ENCODE results near the gene CBR4. TPM values are rescaled to one million over a fixed set of nuclear protein-coding genes. Genes with fewer than 3 reads are reported as not detected.

Gene CBR4
- total RNA-seq, 2 donors from 2014 or later = 39.0 to 55.6 TPM

GRCh38 chr4:168981942-168982341, 28.1 kb downstream of the CBR4 start:
- no peak for TF ChIP-seq CTCF (conservative IDR thresholded peaks at IDR 0.05)
- no peaks in the 10 kb centered on the region for H3K27me3 Mint-ChIP-seq (ENCODE audit: insufficient read depth)
- H3K4me1 Mint-ChIP-seq = peaks cover 2% of the 10 kb centered on the region
- peaks cover 60% of the 10 kb centered on the region for H3K36me3 Mint-ChIP-seq (ENCODE audit: low read depth)
- peaks cover 40% of the 10 kb centered on the region for H3K36me3 ChIP-seq (ENCODE audit: control insufficient read depth, insufficient read depth, low read length)
- 96 to 100% methylated on average over 1 of the region's 1 CpG for WGBS, 2 experiments (ENCODE audit: insufficient coverage in 1 of 2, insufficient read length in 1 of 2)
- no peak for DNase-seq
- H3K4me3 Mint-ChIP-seq = no peak overlapping the region
- H3K4me3 ChIP-seq (ENCODE audit: low read length) = no peak overlapping the region
- no peak overlapping the region for H3K27ac ChIP-seq (ENCODE audit: low read depth, low read length)
- no peaks in the 10 kb centered on the region for H3K27me3 ChIP-seq (ENCODE audit: control insufficient read depth, insufficient read depth, low read length, poor library complexity, severe bottlenecking)
- H3K9me3 Mint-ChIP-seq = peaks cover 19% of the 10 kb centered on the region
- H3K9me3 ChIP-seq (ENCODE audit: control insufficient read depth, low read length) = peaks cover 40% of the 10 kb centered on the region
- no peak overlapping the region for H3K9ac ChIP-seq (ENCODE audit: extremely low read depth, low read length, poor library complexity, severe bottlenecking)
- H3K4me1 ChIP-seq (ENCODE audit: control insufficient read depth, insufficient read depth, low read length) = no peaks in the 10 kb centered on the region
- H3K27ac Mint-ChIP-seq = no peak overlapping the region

- H3K27me3 ChIP-seq (ENCODE audit: control insufficient read depth, insufficient read depth, low read length, poor library complexity, severe bottlenecking) = no peaks in the 10 kb centered on the region
- DNase-seq = no peak
- peaks cover 19% of the 10 kb centered on the region for H3K9me3 Mint-ChIP-seq
- TF ChIP-seq CTCF (conservative IDR thresholded peaks at IDR 0.05) = no peak
- no peak overlapping the region for H3K27ac ChIP-seq (ENCODE audit: low read depth, low read length)
- H3K4me3 ChIP-seq (ENCODE audit: low read length) = no peak overlapping the region
- peaks cover 40% of the 10 kb centered on the region for H3K36me3 ChIP-seq (ENCODE audit: control insufficient read depth, insufficient read depth, low read length)
- H3K9me3 ChIP-seq (ENCODE audit: control insufficient read depth, low read length) = peaks cover 45% of the 10 kb centered on the region
- no peaks in the 10 kb centered on the region for H3K27me3 Mint-ChIP-seq (ENCODE audit: insufficient read depth)
- no peak overlapping the region for H3K4me3 Mint-ChIP-seq
- peaks cover 2% of the 10 kb centered on the region for H3K4me1 Mint-ChIP-seq
- H3K36me3 Mint-ChIP-seq (ENCODE audit: low read depth) = peaks cover 58% of the 10 kb centered on the region
- no peak overlapping the region for H3K27ac Mint-ChIP-seq
- H3K4me1 ChIP-seq (ENCODE audit: control insufficient read depth, insufficient read depth, low read length) = no peaks in the 10 kb centered on the region
- H3K9ac ChIP-seq (ENCODE audit: extremely low read depth, low read length, poor library complexity, severe bottlenecking) = no peak overlapping the region
These were observed 28.6 kb downstream of the CBR4 start for GRCh38 chr4:168981460-168981859.

- 81 to 83% methylated on average over 6 to 7 of the region's 7 CpGs for WGBS, 2 experiments (ENCODE audit: insufficient coverage in 1 of 2, insufficient read length in 1 of 2)
- peaks cover 40% of the 10 kb centered on the region for H3K36me3 Mint-ChIP-seq (ENCODE audit: low read depth)
These were observed 30.7 kb downstream of the CBR4 start for GRCh38 chr4:168979338-168979737.

More at GRCh38 chr4:168979338-168979737, 30.7 kb downstream of the CBR4 start:
- Histone ChIP-seq H3K4me1 (ENCODE audit: control insufficient read depth, insufficient read depth, low read length) (no peaks in the 10 kb centered on the region), H3K4me3 (ENCODE audit: low read length) (no peak overlapping the region), H3K36me3 (ENCODE audit: control insufficient read depth, insufficient read depth, low read length) (peaks cover 48% of the 10 kb centered on the region), H3K9me3 (ENCODE audit: control insufficient read depth, low read length) (peaks cover 66% of the 10 kb centered on the region), H3K27me3 (ENCODE audit: control insufficient read depth, insufficient read depth, low read length, poor library complexity, severe bottlenecking) (no peaks in the 10 kb centered on the region), H3K9ac (ENCODE audit: extremely low read depth, low read length, poor library complexity, severe bottlenecking) (no peak overlapping the region), H3K27ac (ENCODE audit: low read depth, low read length) (no peak overlapping the region)
- Mint-ChIP-seq H3K27me3 (ENCODE audit: insufficient read depth) (no peaks in the 10 kb centered on the region), H3K4me3 (no peak overlapping the region), H3K27ac (no peak overlapping the region), H3K4me1 (no peaks in the 10 kb centered on the region), H3K9me3 (peaks cover 22% of the 10 kb centered on the region)
- no peak for DNase-seq
- no peak for TF ChIP-seq CTCF (conservative IDR thresholded peaks at IDR 0.05)

Measured in endodermal cell (in vitro differentiated cells).